Stimulated activated CD8-positive, alpha-beta memory T cell treated with anti-CD3 and anti-CD28 coated beads, Interleukin-12 subunit alpha, Interleukin-12 subunit beta, amount 100 ng/mL, for 4 hours (primary cell): ENCODE results near the gene ZNF143.

ENCODE experiments used
- DNase-seq: peaks from one replicate; pipeline ENCODE4 v3.0.0-alpha.2; 2020; ENCODE audit warnings: low read depth

ZNF143 gene

GRCh38 chr11:9575260-9576240 lies 114.7 kb downstream of the ZNF143 start:
- DNase-seq, result no peak

- DNase-seq, result no peak
Measured at GRCh38 chr11:9576701-9577381, 116.0 kb downstream of the ZNF143 start.

- no peak for DNase-seq
Measured at GRCh38 chr11:9577556-9577955, 116.7 kb downstream of the ZNF143 start.
